Activated CD8-positive, alpha-beta memory T cell treated with anti-CD3 and anti-CD28 coated beads, Interleukin-2, amount 50 U/mL, for 48 hours (primary cell): ENCODE data around the gene BICRA.
"Not testable (repeated sequence)": the region's sequence is repeated elsewhere in the genome, so short reads cannot be mapped to it uniquely, and the experiment has no call there.

Experiments
- DNase-seq: peaks from one replicate; pipeline ENCODE4 v3.0.0-alpha.2; 2020

Gene BICRA

DNA sequence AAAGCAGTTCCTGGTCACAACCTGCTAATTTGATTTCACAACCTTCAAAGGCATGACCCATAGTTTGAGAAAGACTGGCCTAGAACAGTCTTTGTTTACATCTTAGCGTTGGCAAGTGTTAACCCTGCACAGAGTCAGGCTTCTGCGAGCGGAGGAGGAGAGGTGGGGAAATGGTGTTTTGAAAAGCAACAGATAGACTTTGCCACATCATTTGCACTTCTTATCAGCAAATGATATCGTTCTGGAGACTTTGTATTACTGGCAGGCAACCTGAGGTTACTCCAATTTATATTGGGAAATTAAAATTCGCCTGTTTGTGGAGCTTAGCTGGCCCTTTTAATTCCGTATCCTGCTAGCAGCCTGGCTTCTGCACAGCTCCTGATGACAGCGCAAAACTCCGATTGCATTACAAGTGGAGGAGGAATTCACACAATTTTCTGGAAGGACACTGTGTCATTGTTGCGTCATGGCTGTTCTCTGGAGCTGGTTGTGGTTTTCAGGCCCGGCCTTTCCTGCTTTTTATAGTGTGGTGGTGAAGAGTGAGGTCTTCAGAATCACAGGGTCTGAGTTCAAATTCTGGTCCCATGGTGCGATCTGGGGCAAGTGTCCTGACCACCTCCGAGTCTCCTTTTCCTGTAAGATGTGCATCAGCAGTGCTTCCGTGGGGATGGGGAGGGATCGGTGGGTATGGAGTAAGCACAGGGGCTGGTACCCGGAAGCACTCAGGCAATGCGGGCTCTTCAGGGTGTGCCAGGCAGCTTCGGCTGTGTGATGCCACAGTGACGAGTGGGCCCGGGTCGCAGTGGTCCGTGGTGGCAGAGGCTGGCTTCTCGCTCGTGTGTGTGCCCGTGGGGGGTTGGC, 55.2 kb downstream of the BICRA start:
- no peak for DNase-seq

GRCh38 chr19:47668556-47668955, 59.6 kb downstream of the BICRA start:
- not testable (repeated sequence) for DNase-seq

- DNase-seq: no peak
These were observed 61.8 kb downstream of the BICRA start for GRCh38 chr19:47670736-47671135.

DNA sequence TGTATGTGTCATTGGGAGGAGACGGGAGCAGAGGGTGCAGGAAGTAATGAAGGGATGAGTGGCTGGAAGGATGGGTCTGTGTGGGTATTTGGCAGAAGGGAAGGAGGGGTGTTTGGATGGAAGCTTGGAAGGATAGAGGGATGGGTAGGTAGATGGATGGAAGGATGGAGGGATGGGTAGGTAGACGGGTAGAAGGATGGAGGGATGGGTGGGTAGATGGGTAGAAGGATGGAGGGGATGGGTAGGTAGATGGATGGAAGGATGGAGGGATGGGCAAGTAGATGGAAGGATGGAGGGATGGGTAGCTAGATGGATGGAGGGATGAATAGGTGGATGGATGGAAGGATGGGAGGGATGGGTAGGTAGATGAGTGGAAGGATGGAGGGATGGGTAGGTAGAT, 62.6 kb downstream of the BICRA start:
- DNase-seq: no peak

DNA sequence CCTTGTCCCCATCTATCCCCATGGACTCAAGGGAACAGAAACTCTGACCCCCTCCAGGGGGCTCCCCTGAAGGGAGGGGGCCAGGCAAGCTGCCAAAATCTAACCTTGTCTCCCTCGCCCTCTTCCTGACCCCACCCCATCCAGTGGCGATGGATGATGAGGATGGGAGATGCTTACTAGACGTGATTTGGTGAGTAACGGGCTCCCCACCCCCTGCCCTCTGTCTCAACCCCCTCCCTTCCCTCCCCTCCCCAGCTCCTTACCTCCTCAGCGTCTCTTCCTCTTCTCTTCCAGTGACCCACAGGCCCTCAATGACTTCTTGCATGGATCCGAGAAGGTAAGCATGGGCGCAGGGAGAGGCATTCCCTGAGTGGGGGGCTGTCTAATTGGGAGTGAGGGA, 64.5 kb downstream of the BICRA start:
- DNase-seq: no peak

DNA sequence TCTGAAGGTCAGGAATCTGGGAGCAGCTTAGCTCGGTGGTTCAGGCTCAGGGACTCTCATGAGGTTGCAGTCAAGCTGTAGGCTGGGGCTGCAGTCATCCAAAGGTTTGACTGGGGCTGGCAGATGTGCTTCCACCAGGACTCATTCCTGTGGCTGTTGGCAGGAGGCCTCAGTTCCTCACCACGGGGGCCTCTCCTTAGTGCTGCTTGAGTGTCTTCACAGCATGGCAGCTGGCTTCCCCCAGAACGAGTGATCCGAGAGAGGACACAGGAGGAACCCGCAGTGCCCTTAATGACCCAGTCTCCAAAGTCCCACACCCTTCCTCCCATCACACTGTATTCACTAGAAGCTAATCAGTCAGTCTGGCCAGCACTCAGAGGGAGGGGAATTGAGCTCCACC, 65.6 kb downstream of the BICRA start:
- DNase-seq: no peak

DNA sequence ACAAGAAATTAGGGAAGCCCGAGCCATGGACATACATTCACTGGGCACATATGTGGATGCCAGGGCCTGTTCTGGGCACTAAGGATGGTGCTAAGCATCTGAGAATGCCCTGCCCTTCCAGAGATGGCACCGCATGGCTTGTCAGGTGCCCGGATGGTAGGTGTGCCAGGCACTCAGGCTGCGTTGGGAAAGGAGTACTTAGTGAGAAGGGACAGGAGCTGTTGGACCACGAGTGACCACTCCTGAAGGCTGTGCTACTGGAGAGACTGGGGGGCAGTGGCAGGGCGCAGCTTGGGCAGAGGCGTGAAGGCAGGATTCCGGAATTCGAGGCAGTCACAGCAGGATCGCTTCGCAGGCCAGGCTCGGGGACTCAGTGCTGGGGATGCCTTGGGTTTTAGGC, 66.3 kb downstream of the BICRA start:
- DNase-seq: no peak

- no peak for DNase-seq
These were observed 66.9 kb downstream of the BICRA start for GRCh38 chr19:47675859-47676258.

DNA sequence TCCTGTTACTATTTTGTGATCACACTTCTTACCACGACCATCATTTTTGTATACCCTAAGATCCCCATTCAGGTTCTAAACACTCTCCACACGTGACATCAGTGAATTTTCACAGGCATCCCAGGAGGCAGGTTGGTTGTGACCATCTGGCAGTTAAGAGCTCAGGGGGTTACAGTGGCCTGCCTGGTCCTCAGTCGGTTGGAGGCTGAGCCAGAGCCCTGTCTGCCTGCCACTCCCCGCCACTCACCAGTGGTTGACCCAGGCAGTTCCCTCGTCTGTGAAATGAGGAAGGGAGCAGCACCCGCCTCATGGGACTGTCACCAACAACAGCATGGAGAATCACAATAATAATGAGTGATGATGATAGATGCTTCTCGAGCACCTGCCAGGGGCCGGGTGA, 67.9 kb downstream of the BICRA start:
- DNase-seq: no peak

DNA sequence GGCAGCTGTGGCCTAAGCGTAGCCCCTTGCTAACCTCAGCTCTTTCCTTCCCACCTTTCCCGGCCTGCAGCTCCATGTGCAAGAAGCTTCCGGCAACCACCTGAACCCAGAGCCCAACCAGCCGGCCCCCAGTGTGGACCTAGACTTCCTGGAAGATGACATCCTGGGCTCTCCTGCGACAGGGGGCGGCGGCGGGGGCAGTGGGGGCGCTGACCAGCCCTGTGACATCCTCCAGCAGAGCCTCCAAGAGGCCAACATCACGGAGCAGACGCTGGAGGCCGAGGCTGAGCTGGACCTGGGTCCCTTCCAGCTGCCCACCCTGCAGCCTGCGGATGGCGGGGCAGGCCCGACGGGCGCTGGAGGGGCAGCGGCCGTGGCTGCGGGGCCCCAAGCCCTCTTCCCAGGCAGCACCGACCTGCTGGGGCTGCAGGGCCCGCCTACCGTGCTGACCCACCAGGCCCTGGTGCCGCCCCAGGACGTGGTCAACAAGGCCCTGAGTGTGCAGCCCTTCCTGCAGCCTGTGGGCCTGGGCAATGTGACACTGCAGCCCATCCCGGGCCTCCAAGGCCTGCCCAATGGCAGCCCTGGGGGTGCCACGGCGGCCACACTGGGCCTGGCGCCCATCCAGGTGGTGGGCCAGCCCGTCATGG, 70.4 kb downstream of the BICRA start:
- no peak for DNase-seq

DNA sequence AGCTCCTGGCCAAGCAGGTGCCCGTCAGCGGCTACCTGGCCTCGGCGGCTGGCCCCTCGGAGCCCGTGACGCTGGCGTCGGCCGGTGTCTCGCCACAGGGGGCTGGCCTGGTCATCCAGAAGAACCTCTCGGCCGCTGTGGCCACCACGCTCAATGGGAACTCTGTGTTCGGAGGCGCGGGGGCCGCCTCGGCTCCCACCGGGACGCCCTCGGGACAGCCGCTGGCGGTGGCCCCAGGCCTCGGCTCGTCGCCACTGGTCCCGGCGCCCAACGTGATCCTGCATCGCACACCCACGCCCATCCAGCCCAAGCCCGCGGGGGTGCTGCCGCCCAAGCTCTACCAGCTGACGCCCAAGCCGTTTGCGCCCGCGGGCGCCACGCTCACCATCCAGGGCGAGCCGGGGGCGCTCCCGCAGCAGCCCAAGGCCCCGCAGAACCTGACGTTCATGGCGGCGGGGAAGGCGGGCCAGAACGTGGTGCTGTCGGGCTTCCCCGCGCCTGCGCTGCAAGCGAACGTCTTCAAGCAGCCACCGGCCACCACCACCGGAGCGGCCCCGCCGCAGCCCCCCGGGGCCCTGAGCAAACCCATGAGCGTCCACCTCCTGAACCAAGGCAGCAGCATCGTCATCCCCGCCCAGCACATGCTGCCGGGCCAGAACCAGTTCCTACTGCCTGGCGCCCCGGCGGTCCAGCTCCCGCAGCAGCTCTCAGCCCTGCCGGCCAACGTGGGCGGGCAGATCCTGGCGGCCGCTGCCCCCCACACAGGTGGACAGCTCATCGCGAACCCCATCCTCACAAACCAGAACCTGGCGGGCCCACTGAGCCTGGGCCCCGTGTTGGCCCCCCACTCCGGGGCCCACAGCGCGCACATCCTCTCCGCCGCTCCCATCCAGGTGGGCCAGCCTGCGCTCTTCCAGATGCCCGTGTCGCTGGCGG, 71.3 kb downstream of the BICRA start:
- DNase-seq: no peak

- DNase-seq: no peak
These were observed 72.0 kb downstream of the BICRA start for GRCh38 chr19:47680858-47681332.

GRCh38 chr19:47681388-47681787, 72.5 kb downstream of the BICRA start:
- DNase-seq: no peak

GRCh38 chr19:47681936-47682335, 73.0 kb downstream of the BICRA start:
- no peak for DNase-seq

GRCh38 chr19:47682939-47683338, 74.0 kb downstream of the BICRA start:
- no peak for DNase-seq

DNA sequence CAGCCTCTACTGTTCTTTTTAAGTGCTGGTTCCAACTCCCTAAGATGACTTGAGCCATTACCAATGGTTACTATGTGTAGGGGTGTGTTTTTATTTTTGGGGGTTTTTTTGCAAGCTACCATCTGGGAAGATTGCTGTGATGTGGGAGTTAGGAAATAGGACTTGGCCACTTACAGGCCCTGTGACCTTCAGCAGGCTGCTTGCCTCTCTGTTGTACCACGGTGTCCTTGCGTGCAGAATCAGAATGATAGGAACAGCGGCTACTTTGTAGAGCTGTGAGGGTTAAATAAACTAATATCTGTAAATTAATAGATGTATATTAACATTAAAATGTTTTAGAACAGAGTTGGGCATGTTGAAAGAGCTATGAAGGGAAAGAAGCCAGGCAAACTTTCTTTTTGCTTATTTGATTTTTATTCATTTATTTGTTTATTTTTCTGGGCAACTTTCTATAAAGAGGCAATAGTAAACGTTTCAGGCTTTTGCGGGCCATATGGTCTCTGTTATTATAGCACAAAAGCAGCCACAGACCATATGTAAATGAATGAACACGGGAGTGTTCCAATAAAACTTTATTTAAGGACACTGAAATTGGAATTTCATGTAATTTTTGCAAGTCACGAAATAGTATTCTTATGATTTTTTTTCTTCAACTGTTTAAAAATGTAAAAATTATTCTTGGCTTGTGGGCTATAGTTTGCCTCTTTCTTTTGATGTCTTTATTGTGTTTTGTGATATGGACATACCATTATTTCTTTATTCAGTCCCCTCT, 77.9 kb downstream of the BICRA start:
- no peak for DNase-seq

DNA sequence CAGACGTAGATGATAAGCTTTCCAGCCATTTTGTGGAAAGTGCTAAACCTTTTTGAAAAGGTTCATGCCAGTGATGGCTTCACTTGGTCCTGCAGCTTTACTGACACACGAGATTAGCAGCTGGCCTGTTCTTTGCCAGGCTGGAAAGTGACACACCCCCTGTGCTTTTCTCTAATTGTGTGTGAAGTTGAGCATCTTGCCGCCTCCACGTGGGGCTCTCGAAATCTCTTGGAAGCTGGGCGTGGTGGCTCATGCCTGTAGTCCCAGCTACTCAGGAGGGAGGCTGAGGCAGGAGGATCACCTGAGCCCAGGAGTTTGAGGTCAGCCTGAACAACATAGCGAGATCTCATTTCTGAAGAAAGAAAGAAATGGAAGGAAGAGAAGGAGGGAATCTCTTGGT, 79.0 kb downstream of the BICRA start:
- no peak for DNase-seq

- no peak for DNase-seq
These were observed 82.2 kb downstream of the BICRA start for GRCh38 chr19:47691090-47691489.

- no peak for DNase-seq
These were observed 82.8 kb downstream of the BICRA start for GRCh38 chr19:47691782-47692181.

- no peak for DNase-seq
These were observed 84.6 kb downstream of the BICRA start for GRCh38 chr19:47693489-47693888.

DNA sequence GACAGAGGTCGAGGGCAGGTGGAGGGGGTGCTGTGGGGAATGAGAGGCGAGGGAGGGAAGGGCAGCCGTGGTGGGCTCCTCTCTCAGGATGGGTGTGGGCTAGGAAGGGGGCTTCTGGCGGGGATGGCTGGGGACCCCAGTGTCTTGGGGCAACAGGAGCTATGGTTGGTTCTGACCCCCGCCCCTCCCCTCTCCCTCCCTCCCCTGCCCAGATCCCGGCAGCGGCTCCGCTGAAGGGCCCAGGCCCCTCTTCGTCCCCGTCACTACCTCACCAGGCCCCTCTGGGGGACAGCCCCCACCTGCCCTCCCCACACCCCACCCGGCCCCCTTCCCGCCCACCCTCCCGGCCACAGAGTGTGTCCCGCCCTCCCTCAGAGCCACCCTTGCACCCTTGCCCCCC, 85.0 kb downstream of the BICRA start:
- no peak for DNase-seq

DNA sequence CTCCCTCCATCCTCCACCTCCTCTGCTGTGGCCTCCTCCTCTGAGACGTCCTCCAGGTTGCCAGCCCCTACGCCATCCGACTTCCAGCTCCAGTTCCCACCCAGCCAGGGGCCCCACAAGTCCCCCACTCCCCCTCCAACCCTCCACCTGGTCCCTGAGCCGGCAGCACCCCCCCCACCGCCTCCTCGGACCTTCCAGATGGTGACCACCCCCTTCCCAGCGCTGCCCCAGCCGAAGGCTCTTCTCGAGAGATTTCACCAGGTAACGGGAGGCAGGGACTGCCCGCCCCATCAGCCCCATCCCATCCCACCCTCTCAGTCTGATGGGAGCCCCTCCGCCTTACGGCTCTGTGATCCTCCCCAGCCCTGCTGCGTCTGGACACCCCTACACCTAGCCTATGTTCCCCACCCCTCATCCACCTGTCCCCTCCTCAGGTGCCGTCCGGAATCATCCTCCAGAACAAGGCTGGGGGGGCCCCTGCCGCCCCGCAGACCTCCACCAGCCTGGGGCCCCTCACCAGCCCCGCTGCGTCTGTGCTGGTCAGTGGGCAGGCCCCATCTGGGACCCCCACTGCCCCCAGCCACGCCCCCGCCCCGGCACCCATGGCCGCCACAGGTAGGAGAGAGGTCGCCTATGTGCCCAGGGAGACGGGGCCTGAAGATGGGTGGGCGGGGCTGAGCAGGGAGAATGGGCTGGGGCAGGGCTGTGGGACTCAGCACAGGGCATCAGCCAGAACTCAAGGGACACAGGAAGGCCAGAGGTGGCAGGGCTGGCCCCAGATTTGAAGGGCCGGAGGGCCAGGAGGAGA, 85.7 kb downstream of the BICRA start:
- no peak for DNase-seq
